Tibial nerve (tissue), 4 donors: ENCODE results near the gene KIRREL3.

Source experiments
- EP300 ChIP-seq, 2 donors: sonication (generic); formaldehyde crosslinking; IDR thresholded peaks; one replicate each; pipeline ENCODE4 v1.6.1; 2017; ENCODE audit warnings: antibody characterized with exemption in 2 of 2, mild to moderate bottlenecking in 1 of 2
- POLR2A ChIP-seq, 2 donors: fragments of 450-650 bp; IDR thresholded peaks; one replicate each; pipeline ENCODE4 v1.6.1; 2017; ENCODE audit warnings: antibody characterized with exemption in 2 of 2, mild to moderate bottlenecking in 2 of 2, moderate library complexity in 2 of 2
- TF ChIP-seq, protein P1 (sequence below), 5 experiments: fragments of 200-600 bp in 3 of 5; fragments of 450-650 bp in 2 of 5; sonication (generic) in 3 of 5; IDR thresholded peaks; one replicate each; pipeline ENCODE4 v1.5.1; 2016 to 2019; ENCODE audit warnings: antibody characterized with exemption in 5 of 5, mild to moderate bottlenecking in 3 of 5, moderate library complexity in 2 of 5

DNA sequence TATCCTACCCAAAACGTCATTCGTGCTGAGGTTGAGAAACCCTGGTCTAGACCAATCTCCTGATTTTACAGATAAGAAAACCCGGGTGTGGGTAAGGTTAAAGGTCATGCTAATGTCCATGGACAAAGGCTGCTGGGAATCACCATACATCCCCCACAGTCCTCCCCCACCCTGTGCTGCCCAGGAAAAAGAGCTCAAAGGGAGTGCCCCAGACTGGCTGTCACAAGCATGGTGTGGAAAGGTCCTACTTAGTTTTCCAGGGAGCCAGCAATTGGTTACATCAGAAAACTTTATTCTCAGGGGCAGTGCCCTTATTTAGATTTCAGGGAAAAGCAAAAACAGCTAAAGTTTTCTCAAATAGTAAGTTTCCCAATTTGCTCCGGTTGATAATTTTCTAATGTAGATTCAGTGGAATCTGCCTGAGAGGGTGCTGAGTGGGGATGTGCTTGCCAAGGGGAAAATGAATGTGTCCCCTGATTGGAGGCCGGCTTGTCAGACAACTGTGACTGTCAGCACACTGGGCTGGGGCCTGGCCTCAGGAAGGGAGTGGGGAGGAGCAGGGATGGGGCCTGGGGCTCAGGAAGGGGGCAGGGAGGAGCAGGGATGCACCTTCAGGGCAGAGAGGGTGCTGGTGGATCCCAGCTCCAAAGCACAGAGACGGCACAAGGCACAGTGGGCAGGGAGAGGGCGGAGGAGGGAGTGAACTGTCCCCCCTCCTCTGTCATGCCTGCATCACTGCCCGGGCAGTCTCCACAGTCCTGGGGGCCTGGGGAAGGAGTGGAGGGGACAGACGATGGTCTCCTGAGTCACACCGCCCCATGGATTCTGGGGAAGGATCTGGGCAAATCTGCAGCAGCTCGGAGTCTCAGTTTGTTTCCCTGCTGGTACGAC is 263.6 kb downstream of the KIRREL3 start:
- TF ChIP-seq, protein P1, sequence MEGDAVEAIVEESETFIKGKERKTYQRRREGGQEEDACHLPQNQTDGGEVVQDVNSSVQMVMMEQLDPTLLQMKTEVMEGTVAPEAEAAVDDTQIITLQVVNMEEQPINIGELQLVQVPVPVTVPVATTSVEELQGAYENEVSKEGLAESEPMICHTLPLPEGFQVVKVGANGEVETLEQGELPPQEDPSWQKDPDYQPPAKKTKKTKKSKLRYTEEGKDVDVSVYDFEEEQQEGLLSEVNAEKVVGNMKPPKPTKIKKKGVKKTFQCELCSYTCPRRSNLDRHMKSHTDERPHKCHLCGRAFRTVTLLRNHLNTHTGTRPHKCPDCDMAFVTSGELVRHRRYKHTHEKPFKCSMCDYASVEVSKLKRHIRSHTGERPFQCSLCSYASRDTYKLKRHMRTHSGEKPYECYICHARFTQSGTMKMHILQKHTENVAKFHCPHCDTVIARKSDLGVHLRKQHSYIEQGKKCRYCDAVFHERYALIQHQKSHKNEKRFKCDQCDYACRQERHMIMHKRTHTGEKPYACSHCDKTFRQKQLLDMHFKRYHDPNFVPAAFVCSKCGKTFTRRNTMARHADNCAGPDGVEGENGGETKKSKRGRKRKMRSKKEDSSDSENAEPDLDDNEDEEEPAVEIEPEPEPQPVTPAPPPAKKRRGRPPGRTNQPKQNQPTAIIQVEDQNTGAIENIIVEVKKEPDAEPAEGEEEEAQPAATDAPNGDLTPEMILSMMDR (IDR thresholded peaks at IDR 0.05): no peak
- TF ChIP-seq POLR2A (IDR thresholded peaks at IDR 0.05) (no peak), EP300 (IDR thresholded peaks at IDR 0.05) (no peak)
